A673 (cell line): Measurements from ENCODE around the gene CIART. TPM values are rescaled to one million over a fixed set of nuclear protein-coding genes. Genes with fewer than 3 reads are reported as not detected.

Source experiments
- BruUV-seq: library from RNA; stranded (reverse); fragments of 400-500 nt; replicated peaks from 2 replicates; lab custom pipeline; 2021; lab: Mats Ljungman, UMichigan
- CTCF ChIA-PET: fragments of 300-600 bp; sonication (Branson Sonifier 250); formaldehyde crosslinking; loops from one replicate; lab custom pipeline; 2022; ENCODE audit warnings: antibody characterized with exemption; lab: Charles Lee
- POLR2A ChIA-PET: fragments of 300-600 bp; sonication (Branson Sonifier 250); formaldehyde crosslinking; loops from one replicate; lab custom pipeline; 2022; ENCODE audit warnings: antibody characterized with exemption; ENCODE audit not compliant: low non-redundant PET; lab: Charles Lee
- DNase-seq: peaks from one replicate; pipeline ENCODE4 v3.0.0-alpha.2; 2015; ENCODE audit warnings: low spot score
- H3K27ac ChIP-seq: fragments of 200-600 bp; sonication (generic); 2 replicates; pipeline ENCODE4 v1.5.1; 2016; ENCODE audit warnings: mixed run types, low read depth, mild to moderate bottlenecking, mixed read lengths, antibody characterized with exemption, low read length; ENCODE audit not compliant: poor library complexity, severe bottlenecking
- H3K27me3 ChIP-seq: fragments of 200-600 bp; sonication (generic); replicated peaks from 2 replicates; pipeline ENCODE4 v1.6.1; 2017; ENCODE audit warnings: mixed run types, low read depth, mild to moderate bottlenecking, mixed read lengths, antibody characterized with exemption, low read length; ENCODE audit not compliant: insufficient read depth, poor library complexity
- H3K36me3 ChIP-seq: fragments of 200-600 bp; sonication (generic); 2 replicates; pipeline ENCODE4 v1.6.1; 2016; ENCODE audit warnings: mixed run types, mild to moderate bottlenecking, mixed read lengths, antibody characterized with exemption, low read length; ENCODE audit not compliant: insufficient read depth, poor library complexity, severe bottlenecking
- H3K4me1 ChIP-seq: fragments of 200-600 bp; sonication (generic); 2 replicates; pipeline ENCODE4 v1.6.1; 2017; ENCODE audit warnings: mixed run types, mild to moderate bottlenecking, mixed read lengths, antibody characterized with exemption, low read length; ENCODE audit not compliant: insufficient read depth, poor library complexity, severe bottlenecking
- H3K4me3 ChIP-seq: fragments of 200-600 bp; sonication (generic); 2 replicates; pipeline ENCODE4 v1.5.1; 2016; ENCODE audit warnings: low read depth, mixed run types, mild to moderate bottlenecking, mixed read lengths, low read length; ENCODE audit not compliant: poor library complexity, severe bottlenecking
- H3K9me3 ChIP-seq: fragments of 200-600 bp; sonication (generic); 2 replicates; pipeline ENCODE4 v1.6.1; 2016; ENCODE audit warnings: mixed run types, low read depth, mild to moderate bottlenecking, mixed read lengths, antibody characterized with exemption, low read length; ENCODE audit not compliant: poor library complexity, severe bottlenecking
- EZH2 ChIP-seq: fragments of 200-600 bp; sonication (generic); IDR thresholded peaks from 2 replicates; pipeline ENCODE4 v1.6.1; 2017; ENCODE audit warnings: borderline replicate concordance, low read depth, mild to moderate bottlenecking, mixed read lengths, antibody characterized with exemption, low read length; ENCODE audit not compliant: poor library complexity, severe bottlenecking
- intact Hi-C: fragments of 100-400 bp; cut with micrococcal nuclease; formaldehyde crosslinking; loops from one replicate; pipeline ENCODE4 v1.10.0; 2022; ENCODE audit not compliant: unreplicated experiment
- total RNA-seq: library from RNA; stranded (reverse); gene quantifications from 2 replicates; pipeline ENCODE4 v1.2.3, GENCODE V29; 2021
- TF ChIP-seq, protein P1 (sequence below): fragments of 300-800, 200-600 bp; sonication (generic); conservative IDR thresholded peaks from 2 replicates; pipeline ENCODE4 v1.5.1; 2017; ENCODE audit warnings: low read depth, mild to moderate bottlenecking, antibody characterized with exemption, low read length, moderate library complexity, mixed read lengths

Gene CIART
- total RNA-seq, 1 experiment from 2014 or later = 3.5 TPM

DNA sequence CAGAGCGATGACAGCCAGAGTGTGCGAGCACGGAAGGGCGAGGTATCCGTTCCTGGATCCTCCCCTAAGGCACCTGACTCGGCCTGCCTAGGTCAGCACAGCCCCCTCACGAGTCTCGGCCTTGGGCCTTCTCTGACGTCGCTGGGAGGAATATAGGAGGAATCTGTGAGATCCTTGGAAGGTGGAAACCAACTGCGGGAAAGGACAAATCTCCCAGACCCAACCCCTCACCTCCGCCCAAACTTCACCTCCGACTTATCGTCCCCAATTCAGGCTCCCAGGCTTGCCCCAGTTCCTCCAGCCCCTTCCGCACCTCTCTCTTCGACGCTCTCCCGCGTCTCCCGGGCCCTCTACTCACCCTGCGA, 14.0 kb upstream of the CIART start:
- no peak for DNase-seq

DNA sequence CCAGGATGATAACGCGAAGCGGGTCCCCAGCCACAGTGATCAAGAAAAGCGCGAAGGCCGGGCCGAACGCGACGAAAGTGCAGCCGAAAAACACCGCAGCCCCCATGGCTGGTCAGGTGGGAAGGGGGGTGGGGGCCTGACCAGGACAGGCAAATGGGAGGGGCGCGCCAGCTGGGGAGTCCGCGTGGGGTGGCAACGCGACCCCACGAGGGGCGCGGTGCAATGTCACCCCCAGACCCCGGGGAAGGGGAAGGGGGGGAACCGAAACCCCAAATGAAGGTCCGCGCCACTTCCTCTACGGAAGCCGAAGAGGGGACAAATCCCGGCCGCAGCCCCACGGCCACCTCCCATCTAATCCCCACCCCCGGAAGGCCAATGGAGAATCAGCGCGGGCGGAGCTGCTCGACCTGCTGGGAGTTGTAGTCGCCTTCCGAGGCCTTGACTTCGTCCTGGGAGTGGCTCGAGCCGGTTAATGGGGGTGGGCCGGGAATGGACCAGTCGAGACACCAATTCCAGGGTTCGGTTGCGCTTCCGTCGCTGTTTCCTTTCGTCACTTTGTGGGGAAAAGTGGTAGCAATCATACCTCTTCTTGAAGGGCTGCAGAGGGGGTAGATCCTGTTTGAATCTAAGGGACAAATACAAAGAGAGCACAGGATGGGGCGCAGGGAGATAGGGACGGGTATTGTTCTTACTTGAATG, 13.5 kb upstream of the CIART start, which contains the start of gene APH1A:
Gene APH1A, minus strand, starts transcription at position 312 of the 699 bp plus-strand sequence. Its CDS starts 206 bp downstream, at position 106.
- no TSS peak for BruUV-seq
- CTCF ChIA-PET = interaction anchor here (0.7 to 1.0 kb wide), 2 partner anchors 12 to 13 kb away, joined by 4 to 7 read pairs; no protein-coding TSS in a partner anchor

More for the DNA sequence above, 14.0 kb upstream of the CIART start:
- Histone ChIP-seq H3K9me3 (no peaks in the 10 kb centered on the region), H3K4me3 (peak overlapping the region; percentile 96), H3K36me3 (peaks cover 24% of the 10 kb centered on the region), H3K27me3 (no peaks in the 10 kb centered on the region), H3K27ac (peak overlapping the region; percentile 91), H3K4me1 (peaks cover 26% of the 10 kb centered on the region)
- CTCF ChIA-PET = interaction anchor here (1.0 kb wide), 1 partner anchor 12 kb away, joined by 7 read pairs; no protein-coding TSS in a partner anchor
- POLR2A ChIA-PET = no interaction called here
- intact Hi-C loops = no loop called here
- TSS peak; percentile 46 for BruUV-seq
- no peak for TF ChIP-seq EZH2
- TF ChIP-seq, protein P1, sequence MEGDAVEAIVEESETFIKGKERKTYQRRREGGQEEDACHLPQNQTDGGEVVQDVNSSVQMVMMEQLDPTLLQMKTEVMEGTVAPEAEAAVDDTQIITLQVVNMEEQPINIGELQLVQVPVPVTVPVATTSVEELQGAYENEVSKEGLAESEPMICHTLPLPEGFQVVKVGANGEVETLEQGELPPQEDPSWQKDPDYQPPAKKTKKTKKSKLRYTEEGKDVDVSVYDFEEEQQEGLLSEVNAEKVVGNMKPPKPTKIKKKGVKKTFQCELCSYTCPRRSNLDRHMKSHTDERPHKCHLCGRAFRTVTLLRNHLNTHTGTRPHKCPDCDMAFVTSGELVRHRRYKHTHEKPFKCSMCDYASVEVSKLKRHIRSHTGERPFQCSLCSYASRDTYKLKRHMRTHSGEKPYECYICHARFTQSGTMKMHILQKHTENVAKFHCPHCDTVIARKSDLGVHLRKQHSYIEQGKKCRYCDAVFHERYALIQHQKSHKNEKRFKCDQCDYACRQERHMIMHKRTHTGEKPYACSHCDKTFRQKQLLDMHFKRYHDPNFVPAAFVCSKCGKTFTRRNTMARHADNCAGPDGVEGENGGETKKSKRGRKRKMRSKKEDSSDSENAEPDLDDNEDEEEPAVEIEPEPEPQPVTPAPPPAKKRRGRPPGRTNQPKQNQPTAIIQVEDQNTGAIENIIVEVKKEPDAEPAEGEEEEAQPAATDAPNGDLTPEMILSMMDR = no peak

DNA sequence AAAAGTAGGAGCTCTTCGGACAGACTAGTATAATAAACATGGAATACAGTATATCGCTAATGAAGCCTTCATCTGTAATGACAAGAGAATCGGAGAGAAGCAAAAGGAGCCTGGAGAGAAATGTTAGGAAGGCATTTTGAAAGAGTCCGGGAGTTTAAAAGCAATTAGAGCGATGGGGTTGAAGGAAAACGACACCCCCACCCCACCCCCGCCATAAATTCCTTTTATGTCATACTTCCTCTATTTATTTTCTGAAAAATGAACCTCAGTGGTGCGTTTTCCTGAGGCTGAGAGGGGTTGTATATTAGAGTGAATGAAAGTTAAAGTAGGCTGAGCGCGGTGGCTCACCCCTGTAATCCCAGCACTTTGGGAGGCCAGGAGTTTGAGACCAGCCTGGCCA, 12.9 kb upstream of the CIART start:
- Histone ChIP-seq H3K4me3 (peak overlapping the region; percentile 96), H3K4me1 (peaks cover 26% of the 10 kb centered on the region), H3K36me3 (peaks cover 24% of the 10 kb centered on the region), H3K27ac (peak overlapping the region; percentile 91), H3K9me3 (no peaks in the 10 kb centered on the region), H3K27me3 (no peaks in the 10 kb centered on the region)
- intact Hi-C loops = no loop called here
- ChIA-PET POLR2A (no interaction called here), CTCF (interaction anchor here (0.7 to 1.0 kb wide), 2 partner anchors 12 to 13 kb away, joined by 4 to 7 read pairs; no protein-coding TSS in a partner anchor)
- no peak for TF ChIP-seq EZH2
- TF ChIP-seq, protein P1 = no peak
- TSS peak; percentile 83 for BruUV-seq
- DNase-seq = no peak

More for the DNA sequence above, 13.5 kb upstream of the CIART start, which contains the start of gene APH1A:
- TF ChIP-seq, protein P1 = no peak
- TF ChIP-seq EZH2 = no peak
- no peaks in the 10 kb centered on the region for H3K9me3 ChIP-seq
- intact Hi-C loops = no loop called here
- H3K36me3 ChIP-seq = peaks cover 24% of the 10 kb centered on the region
- no peaks in the 10 kb centered on the region for H3K27me3 ChIP-seq
- DNase-seq = peak; percentile 99
- H3K4me1 ChIP-seq = peaks cover 26% of the 10 kb centered on the region
- H3K27ac ChIP-seq = peak within 1 kb of the TSS; percentile 91
- POLR2A ChIA-PET = no interaction called here
- peak within 1 kb of the TSS; percentile 96 for H3K4me3 ChIP-seq
